SK-N-SH (cell line): ENCODE results near the gene MILR1. TPM values are rescaled to one million over a fixed set of nuclear protein-coding genes. Genes with fewer than 3 reads are reported as not detected.

Source experiments
- CTCF ChIA-PET: fragments of 300-600, 350-600 bp; formaldehyde crosslinking; extraction: SDS; loops from one replicate; lab custom pipeline; 2021; lab: Yijun Ruan, JAX
- POLR2A ChIA-PET: fragments of 350-600 bp; sonication (Branson Sonifier 250); formaldehyde crosslinking; extraction: SDS; loops from one replicate; lab custom pipeline; 2020; ENCODE audit warnings: antibody characterized with exemption, inconsistent platforms; lab: Yijun Ruan, JAX
- DNase-seq: peaks from one replicate; pipeline ENCODE4 v3.0.0; 2012
- H2AFZ ChIP-seq: fragments of 200-600 bp; sonication (generic); 2 replicates; pipeline ENCODE4 v1.8.1; 2016; ENCODE audit warnings: antibody characterized with exemption, mild to moderate bottlenecking, low read depth
- H3F3A ChIP-seq: fragments of 200-600 bp; sonication (generic); replicated peaks from 2 replicates; pipeline ENCODE3; 2016; ENCODE audit warnings: antibody characterized with exemption, mild to moderate bottlenecking; ENCODE audit not compliant: insufficient read depth
- H3K27ac ChIP-seq, 2 experiments: fragments of 200-500 bp in 1 of 2; fragments of 200-600 bp in 1 of 2; sonication (Bioruptor generic) in 1 of 2; sonication (generic), shearing (Covaris generic) in 1 of 2; 2 replicates each; pipeline versions ENCODE4 v1.5.1 to v1.6.1; 2014 to 2016; ENCODE audit warnings: low read depth in 2 of 2, inconsistent platforms in 1 of 2, low read length in 1 of 2, mild to moderate bottlenecking in 1 of 2, mixed read lengths in 1 of 2
- H3K27me3 ChIP-seq: fragments of 200-600 bp; sonication (generic), shearing (Covaris generic); 2 replicates; pipeline ENCODE4 v1.6.1; 2016; ENCODE audit warnings: mixed run types; ENCODE audit not compliant: insufficient read depth
- H3K36me3 ChIP-seq, 2 experiments: fragments of 200-500 bp in 1 of 2; fragments of 200-600 bp in 1 of 2; sonication (Bioruptor generic) in 1 of 2; sonication (generic) in 1 of 2; replicated peaks in 1 of 2; 2 replicates each; pipeline versions ENCODE3 to v1.5.1; 2014 to 2016; ENCODE audit warnings: low read length in 1 of 2, mild to moderate bottlenecking in 1 of 2; ENCODE audit not compliant: insufficient read depth in 2 of 2, control insufficient read depth in 1 of 2
- H3K4me1 ChIP-seq, 2 experiments: fragments of 200-500 bp in 1 of 2; fragments of 200-600 bp in 1 of 2; sonication (Bioruptor generic) in 1 of 2; sonication (generic), shearing (Covaris generic) in 1 of 2; 2 replicates each; pipeline versions ENCODE4 v1.5.1 to v1.6.1; 2014 to 2016; ENCODE audit warnings: low read depth in 1 of 2, low read length in 1 of 2, mixed run types in 1 of 2; ENCODE audit not compliant: insufficient read depth in 2 of 2, control insufficient read depth in 1 of 2
- H3K4me2 ChIP-seq: fragments of 200-600 bp; sonication (generic), shearing (Covaris generic); 2 replicates; pipeline ENCODE4 v1.6.1; 2017; ENCODE audit warnings: mixed run types
- H3K4me3 ChIP-seq, 2 experiments: fragments of 200-500 bp in 1 of 2; fragments of 200-600 bp in 1 of 2; sonication (Bioruptor generic) in 1 of 2; sonication (generic), shearing (Covaris generic) in 1 of 2; 2 replicates each; pipeline versions ENCODE4 v1.5.1 to v1.8.1; 2014 to 2016; ENCODE audit warnings: low read depth in 2 of 2, inconsistent platforms in 1 of 2, low read length in 1 of 2, mild to moderate bottlenecking in 1 of 2, mixed read lengths in 1 of 2, moderate library complexity in 1 of 2
- H3K79me2 ChIP-seq: fragments of 200-600 bp; sonication (generic); 2 replicates; pipeline ENCODE4 v1.8.1; 2017; ENCODE audit warnings: mild to moderate bottlenecking; ENCODE audit not compliant: insufficient read depth
- H3K9ac ChIP-seq: fragments of 200-600 bp; sonication (generic); 2 replicates; pipeline ENCODE4 v1.6.1; 2017; ENCODE audit warnings: mixed run types
- H3K9me2 ChIP-seq: fragments of 200-600 bp; sonication (generic); 2 replicates; pipeline ENCODE4 v1.6.1; 2017; ENCODE audit warnings: mixed run types
- H3K9me3 ChIP-seq: fragments of 200-600 bp; sonication (generic); 2 replicates; pipeline ENCODE4 v1.6.1; 2017; ENCODE audit warnings: mixed run types, mild to moderate bottlenecking, moderate library complexity
- H4K20me1 ChIP-seq: fragments of 200-600 bp; sonication (generic); 2 replicates; pipeline ENCODE4 v1.6.1; 2017; ENCODE audit warnings: mild to moderate bottlenecking, mixed run types; ENCODE audit not compliant: insufficient read depth
- EZH2phosphoT487 ChIP-seq: fragments of 200-600 bp; sonication (generic); IDR thresholded peaks from 2 replicates; pipeline ENCODE4 v1.6.1; 2017; ENCODE audit warnings: low read depth, mixed run types, mild to moderate bottlenecking, antibody characterized with exemption, moderate library complexity, borderline replicate concordance
- FOSL2 ChIP-seq: IDR thresholded peaks from 2 replicates; pipeline ENCODE4 v1.4.0; 2012; ENCODE audit warnings: low read depth, mild to moderate bottlenecking, moderate library complexity, borderline replicate concordance
- FOXJ3 ChIP-seq: sonication (generic); formaldehyde crosslinking; IDR thresholded peaks from 2 replicates; pipeline ENCODE4 v1.5.1; 2020; ENCODE audit warnings: mild to moderate bottlenecking, missing genetic modification reagents
- GABPA ChIP-seq: IDR thresholded peaks from 2 replicates; pipeline ENCODE4 v1.4.0; 2012; ENCODE audit warnings: low read depth, mild to moderate bottlenecking
- JUND ChIP-seq: IDR thresholded peaks from 2 replicates; pipeline ENCODE4 v1.4.0; 2012
- MAX ChIP-seq: IDR thresholded peaks from 2 replicates; pipeline ENCODE4 v1.4.0; 2012; ENCODE audit warnings: low read depth
- MEF2A ChIP-seq: IDR thresholded peaks from 2 replicates; pipeline ENCODE4 v1.4.0; 2012; ENCODE audit warnings: low read depth, borderline replicate concordance
- MXI1 ChIP-seq: IDR thresholded peaks from 2 replicates; pipeline ENCODE4 v1.6.1; 2012; ENCODE audit warnings: mild to moderate bottlenecking, low read depth, low read length, improper control_type of control experiment
- PBX3 ChIP-seq: IDR thresholded peaks from 2 replicates; pipeline ENCODE4; 2012
- POLR2AphosphoS5 ChIP-seq: IDR thresholded peaks from 2 replicates; pipeline ENCODE4 v1.6.1; 2012; ENCODE audit warnings: low read depth, low read length
- RAD21 ChIP-seq: IDR thresholded peaks from 2 replicates; pipeline ENCODE4 v1.6.1; 2012; ENCODE audit warnings: mild to moderate bottlenecking, low read length
- RCOR1 ChIP-seq: fragments of 150-350 bp; IDR thresholded peaks from 2 replicates; pipeline ENCODE4 v1.6.1; 2017; ENCODE audit warnings: antibody characterized with exemption, low read length
- REST ChIP-seq: IDR thresholded peaks from 2 replicates; pipeline ENCODE4 v1.6.1; 2012; ENCODE audit warnings: mild to moderate bottlenecking, low read depth, low read length, moderate library complexity
- RFX5 ChIP-seq: IDR thresholded peaks from 2 replicates; pipeline ENCODE4 v1.6.1; 2012; ENCODE audit warnings: mild to moderate bottlenecking, improper control_type of control experiment, low read length
- SIN3A ChIP-seq: IDR thresholded peaks from 2 replicates; pipeline ENCODE4 v1.6.1; 2012; ENCODE audit warnings: low read depth, mild to moderate bottlenecking, low read length, moderate library complexity, borderline replicate concordance
- TEAD4 ChIP-seq: IDR thresholded peaks from 2 replicates; pipeline ENCODE4 v1.4.0; 2012; ENCODE audit warnings: mild to moderate bottlenecking, borderline replicate concordance; ENCODE audit not compliant: insufficient read depth
- YY1 ChIP-seq: IDR thresholded peaks from 2 replicates; pipeline ENCODE4 v1.4.0; 2012; ENCODE audit warnings: low read depth, mild to moderate bottlenecking
- ZBTB33 ChIP-seq: IDR thresholded peaks from 2 replicates; pipeline ENCODE4 v1.4.0; 2012; ENCODE audit warnings: low read depth, borderline replicate concordance
- WGBS: methylation state at CpG from one replicate; pipeline ENCODE4 v1.1.6; 2017; ENCODE audit warnings: low lambda C conversion rate; 5-methylcytosine and 5-hydroxymethylcytosine counted together
- polyA plus RNA-seq, 3 experiments: library from polyadenylated mRNA; depleted of rRNA; stranded (reverse); fragments of >200 nt; gene quantifications; 2 replicates each; pipeline ENCODE4 v1.2.3, GENCODE V29; 2012

MILR1 gene
- polyA plus RNA-seq, 1 of the 3 experiments (the other 2 are of a cell fraction) = 4.9 TPM

- Histone ChIP-seq H3K4me2 (no peak overlapping the region), H3F3A (peaks cover 4% of the 10 kb centered on the region), H3K27me3 (no peaks in the 10 kb centered on the region), H3K9me3 (peaks cover 21% of the 10 kb centered on the region; the same call in 1 of the 2 replicates), H3K27ac (no peak overlapping the region), H3K36me3 (peaks cover 0 to 1% of the 10 kb centered on the region in 2 experiments), H3K9ac (no peak overlapping the region), H3K9me2 (no peaks in the 10 kb centered on the region), H3K4me3 (no peak overlapping the region), H3K4me1 (no peaks in the 10 kb centered on the region), H4K20me1 (no peaks in the 10 kb centered on the region), H3K79me2 (no peaks in the 10 kb centered on the region), H2AFZ (no peak overlapping the region)
- no peak for TF ChIP-seq RFX5
- no peak for TF ChIP-seq YY1
- TF ChIP-seq FOSL2 = no peak
- no peak for TF ChIP-seq RAD21
- TF ChIP-seq POLR2AphosphoS5 = no peak
- no peak for TF ChIP-seq RCOR1
- TF ChIP-seq JUND = no peak
- no peak for TF ChIP-seq TEAD4
- no peak for TF ChIP-seq MXI1
- no peak for TF ChIP-seq MEF2A
- TF ChIP-seq PBX3 = no peak
- TF ChIP-seq ZBTB33 = no peak
- TF ChIP-seq FOXJ3 (CRISPR knock-in tag) = no peak
- no peak for TF ChIP-seq REST
- TF ChIP-seq MAX = no peak
- TF ChIP-seq GABPA = no peak
- no peak for TF ChIP-seq SIN3A
- no peak for TF ChIP-seq EZH2phosphoT487
- ChIA-PET CTCF (interaction anchor here (1.4 to 3.1 kb wide), 3 partner anchors 10 to 136 kb away, joined by 3 to 24 read pairs (median 3); no protein-coding TSS in a partner anchor), POLR2A (no interaction called here)
- 72% methylated on average over 10 of the region's 10 CpGs for WGBS
- DNase-seq = no peak
These were observed 7.0 kb upstream of the MILR1 start for GRCh38 chr17:64441772-64442540.
